ENCODE data around the gene CADM1.

GRCh38 chr11:115498354-115498753, 5.9 kb downstream of the CADM1 start:
- TF ChIP-seq, protein P1, sequence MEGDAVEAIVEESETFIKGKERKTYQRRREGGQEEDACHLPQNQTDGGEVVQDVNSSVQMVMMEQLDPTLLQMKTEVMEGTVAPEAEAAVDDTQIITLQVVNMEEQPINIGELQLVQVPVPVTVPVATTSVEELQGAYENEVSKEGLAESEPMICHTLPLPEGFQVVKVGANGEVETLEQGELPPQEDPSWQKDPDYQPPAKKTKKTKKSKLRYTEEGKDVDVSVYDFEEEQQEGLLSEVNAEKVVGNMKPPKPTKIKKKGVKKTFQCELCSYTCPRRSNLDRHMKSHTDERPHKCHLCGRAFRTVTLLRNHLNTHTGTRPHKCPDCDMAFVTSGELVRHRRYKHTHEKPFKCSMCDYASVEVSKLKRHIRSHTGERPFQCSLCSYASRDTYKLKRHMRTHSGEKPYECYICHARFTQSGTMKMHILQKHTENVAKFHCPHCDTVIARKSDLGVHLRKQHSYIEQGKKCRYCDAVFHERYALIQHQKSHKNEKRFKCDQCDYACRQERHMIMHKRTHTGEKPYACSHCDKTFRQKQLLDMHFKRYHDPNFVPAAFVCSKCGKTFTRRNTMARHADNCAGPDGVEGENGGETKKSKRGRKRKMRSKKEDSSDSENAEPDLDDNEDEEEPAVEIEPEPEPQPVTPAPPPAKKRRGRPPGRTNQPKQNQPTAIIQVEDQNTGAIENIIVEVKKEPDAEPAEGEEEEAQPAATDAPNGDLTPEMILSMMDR (IDR thresholded peaks at IDR 0.05), result no peak
- TF ChIP-seq POLR2A (IDR thresholded peaks at IDR 0.05), result no peak
